SH-SY5Y (cell line): ENCODE results near the gene AARS1.

Experiments used
- GATA2 ChIP-seq: IDR thresholded peaks from 2 replicates; pipeline ENCODE4 v1.6.1; 2011; ENCODE audit warnings: mild to moderate bottlenecking, low read depth, low read length
- GATA3 ChIP-seq: IDR thresholded peaks from 2 replicates; pipeline ENCODE4 v1.6.1; 2011; ENCODE audit warnings: low read depth, mild to moderate bottlenecking, low read length, moderate library complexity

GRCh38 chr16:70331588-70332358, 42.5 kb upstream of the AARS1 start:
- TF ChIP-seq GATA2 (no peak), GATA3 (no peak)
